Right lobe of liver (tissue), 6 donors: ENCODE results near the gene MARS2. TPM values are rescaled to one million over a fixed set of nuclear protein-coding genes. Genes with fewer than 3 reads are reported as not detected.

Experiments
- ATAC-seq, 4 donors: fragments of 200-7000 bp; cut with Tn5 transposase; one replicate each; pipeline ENCODE4 v1.9.1; 2020; ENCODE audit warnings: mild to moderate bottlenecking in 4 of 4, moderate library complexity in 4 of 4
- DNase-seq, 3 donors: peaks; one replicate each; pipeline ENCODE4 v3.0.0-alpha.2; 2020
- H3K27ac ChIP-seq, 3 donors: fragments of 200-600 bp; one replicate each; pipeline ENCODE4 v1.8.0; 2022
- H3K27me3 ChIP-seq, 2 donors: fragments of 200-600 bp; one replicate each; pipeline ENCODE4 v1.8.0; 2022
- H3K36me3 ChIP-seq, 4 donors: fragments of 200-600 bp; sonication (generic) in 1 of 4; one replicate each; pipeline versions ENCODE4 v1.5.1 to v1.8.0; 2017 to 2022; ENCODE audit warnings: control low read depth in 1 of 4
- H3K4me1 ChIP-seq, 4 donors: fragments of 200-600 bp; sonication (generic) in 1 of 4; one replicate each; pipeline versions ENCODE4 v1.5.1 to v1.8.0; 2017 to 2022; ENCODE audit warnings: control low read depth in 1 of 4
- H3K4me3 ChIP-seq, 3 donors: fragments of 200-600 bp; one replicate each; pipeline ENCODE4 v1.8.0; 2022
- H3K9me3 ChIP-seq, 4 donors: fragments of 200-600 bp; sonication (generic) in 1 of 4; one replicate each; pipeline versions ENCODE4 v1.5.1 to v1.8.0; 2017 to 2022; ENCODE audit warnings: control low read depth in 1 of 4
- CTCF ChIP-seq, 4 donors: fragments of 200-600 bp in 3 of 4; fragments of 450-650 bp in 1 of 4; IDR thresholded peaks; one replicate each; pipeline versions ENCODE4 v1.5.1 to v1.8.0; 2016 to 2022; ENCODE audit warnings: antibody characterized with exemption in 4 of 4, mild to moderate bottlenecking in 2 of 4
- POLR2A ChIP-seq: fragments of 450-650 bp; IDR thresholded peaks from one replicate; pipeline ENCODE4 v1.6.1; 2017; ENCODE audit warnings: antibody characterized with exemption, mild to moderate bottlenecking
- WGBS: methylation state at CpG from one replicate; pipeline ENCODE4 v1.1.6; 2018; ENCODE audit warnings: low coverage, low lambda C conversion rate; ENCODE audit not compliant: insufficient coverage; ENCODE audit errors: missing lambda C conversion rate; 5-methylcytosine and 5-hydroxymethylcytosine counted together
- intact Hi-C, 2 donors: fragments of 100-400 bp; cut with DNase I; formaldehyde crosslinking; loops; one replicate each; pipeline versions ENCODE4 v1.11.2 to v1.14.1; 2022
- total RNA-seq, 6 experiments: library from RNA; depleted of rRNA in 2 of 6; stranded (reverse); fragments of >200 nt in 2 of 6; fragmentation: NEBNext Ultra II Directional in 3 of 6; extraction: Animal tissue kit (Norgen Biotek cat#: 25700) in 3 of 6; gene quantifications; one replicate each; pipeline versions ENCODE4 v1.1.0 to v1.2.4, GENCODE V29; 2016 to 2023
- donor health status: DM: no; HTN: yes; CAD: no.
- donor health status: DM: no; HTN: no; CAD: no.
- donor health status: DM: no; HTN: no; CAD: no.
- donor health status: DM: no; HTN: yes; CAD: no.
- donor health status: DM: no; HTN: yes; CAD: no.

MARS2 gene
- total RNA-seq, 6 experiments from 2014 or later = 5.1 to 15.1 (median 6.6) TPM

- Histone ChIP-seq H3K27me3 (no peaks in the 10 kb centered on the region), H3K36me3 (no peaks in the 10 kb centered on the region), H3K9me3 (no peaks in the 10 kb centered on the region), H3K4me3 (peak overlapping the region in 1 of 3 donors; percentile 22), H3K4me1 (no peaks in the 10 kb centered on the region), H3K27ac (no peak overlapping the region)
- 21% methylated on average over 1 of the region's 1 CpG for WGBS
- intact Hi-C loops = no loop called here
- no peak for TF ChIP-seq CTCF (IDR thresholded peaks at IDR 0.05)
- no peak for TF ChIP-seq POLR2A
- ATAC-seq (no peak), DNase-seq (no peak)
Observed at GRCh38 chr2:197674060-197674459, 31.1 kb upstream of the MARS2 start.

GRCh38 chr2:197674591-197674990 lies 30.6 kb upstream of the MARS2 start:
- H3K27me3 ChIP-seq = no peaks in the 10 kb centered on the region
- TF ChIP-seq CTCF (IDR thresholded peaks at IDR 0.05) (no peak), POLR2A (no peak)
- WGBS = 23% methylated on average over 3 of the region's 3 CpGs
- intact Hi-C loops = no loop called here
- no peaks in the 10 kb centered on the region for H3K36me3 ChIP-seq
- no peaks in the 10 kb centered on the region for H3K9me3 ChIP-seq
- no peak for DNase-seq
- peak overlapping the region; percentile 9 to 53 (median 23) for H3K27ac ChIP-seq
- H3K4me1 ChIP-seq = no peaks in the 10 kb centered on the region
- H3K4me3 ChIP-seq = peak overlapping the region in 2 of 3 donors; percentile 15 to 22
- ATAC-seq = peak in 2 of 4 donors; percentile 48 to 50

- DNase-seq = no peak
Observed at GRCh38 chr2:197675246-197675645, 29.9 kb upstream of the MARS2 start, which contains the start of gene RFTN2. RFTN2 (minus strand) TSS chr2:197675587; CDS start chr2:197675458, 129 bp downstream.

GRCh38 chr2:197675711-197676188 lies 29.4 kb upstream of the MARS2 start:
- TF ChIP-seq CTCF (IDR thresholded peaks at IDR 0.05) (no peak), POLR2A (no peak)
- 38% methylated on average over 6 of the region's 6 CpGs for WGBS
- Histone ChIP-seq H3K36me3 (no peaks in the 10 kb centered on the region), H3K4me3 (peak overlapping the region; percentile 15 to 22 (median 19)), H3K27ac (peak overlapping the region in 2 of 3 donors; percentile 23 to 53), H3K9me3 (no peaks in the 10 kb centered on the region), H3K4me1 (no peaks in the 10 kb centered on the region), H3K27me3 (no peaks in the 10 kb centered on the region)
- no peak for DNase-seq
- peak in 3 of 4 donors; percentile 42 to 50 (median 47) for ATAC-seq
- intact Hi-C loops = no loop called here

More at GRCh38 chr2:197675246-197675645, 29.9 kb upstream of the MARS2 start, which contains the start of gene RFTN2:
- intact Hi-C loops = no loop called here
- WGBS = 26% methylated on average over 3 of the region's 3 CpGs
- no peaks in the 10 kb centered on the region for H3K36me3 ChIP-seq
- peak within 1 kb of the TSS; percentile 15 to 22 (median 19) for H3K4me3 ChIP-seq
- H3K4me1 ChIP-seq = no peaks in the 10 kb centered on the region
- TF ChIP-seq CTCF (IDR thresholded peaks at IDR 0.05) = no peak
- no peak for TF ChIP-seq POLR2A
- no peak for ATAC-seq
- peak within 1 kb of the TSS; percentile 9 to 53 (median 23) for H3K27ac ChIP-seq
- no peaks in the 10 kb centered on the region for H3K9me3 ChIP-seq
- H3K27me3 ChIP-seq = no peaks in the 10 kb centered on the region
